Neural cell (in vitro differentiated cells): Measurements from ENCODE around the gene RTL9. TPM values are rescaled to one million over a fixed set of nuclear protein-coding genes. Genes with fewer than 3 reads are reported as not detected.

Source experiments
- H2AFZ ChIP-seq: fragments of 200-600, 300-800 bp; sonication (generic), shearing (Covaris generic); 2 replicates; pipeline ENCODE4 v1.6.0; 2014; ENCODE audit warnings: low read depth, mild to moderate bottlenecking, antibody characterized with exemption, low read length, moderate library complexity
- H3F3A ChIP-seq: fragments of 200-600 bp; shearing (Covaris generic); 2 replicates; pipeline ENCODE4 v1.6.1; 2016; ENCODE audit warnings: mild to moderate bottlenecking, moderate library complexity, mixed read lengths, antibody characterized with exemption, low read length; ENCODE audit not compliant: insufficient read depth, poor library complexity, severe bottlenecking
- H3K27ac ChIP-seq: fragments of 200-600, 300-800 bp; sonication (generic), shearing (Covaris generic); 2 replicates; pipeline ENCODE4 v1.5.1; 2014; ENCODE audit warnings: mild to moderate bottlenecking, low read length, moderate library complexity
- H3K27me3 ChIP-seq: fragments of 300-800, 200-600 bp; sonication (generic), shearing (Covaris generic); 2 replicates; pipeline ENCODE4 v1.6.0; 2014; ENCODE audit warnings: mild to moderate bottlenecking, low read depth, low read length, moderate library complexity; ENCODE audit not compliant: insufficient read depth
- H3K36me3 ChIP-seq: fragments of 300-800, 200-600 bp; sonication (generic), shearing (Covaris generic); 2 replicates; pipeline ENCODE4 v1.5.1; 2014; ENCODE audit warnings: mild to moderate bottlenecking, antibody characterized with exemption, low read length, moderate library complexity; ENCODE audit not compliant: insufficient read depth
- H3K4me2 ChIP-seq: fragments of 300-800, 200-600 bp; sonication (generic), shearing (Covaris generic); 2 replicates; pipeline ENCODE4 v1.6.0; 2014; ENCODE audit warnings: mild to moderate bottlenecking, low read length
- H3K4me3 ChIP-seq: fragments of 300-800, 200-600 bp; sonication (generic), shearing (Covaris generic); 2 replicates; pipeline ENCODE4 v1.5.1; 2014; ENCODE audit warnings: mild to moderate bottlenecking, low read length, moderate library complexity
- H3K79me2 ChIP-seq: fragments of 200-600 bp; shearing (Covaris generic); replicated peaks from 2 replicates; pipeline ENCODE4 v1.6.0; 2014; ENCODE audit warnings: mild to moderate bottlenecking, low read length, moderate library complexity; ENCODE audit not compliant: insufficient read depth
- H3K9ac ChIP-seq: fragments of 300-800, 200-600 bp; sonication (generic), shearing (Covaris generic); 2 replicates; pipeline ENCODE4 v1.6.1; 2016; ENCODE audit warnings: mild to moderate bottlenecking, low read length, mixed read lengths
- H3K9me2 ChIP-seq: fragments of 200-600 bp; shearing (Covaris generic); 2 replicates; pipeline ENCODE4 v1.6.1; 2016; ENCODE audit warnings: mild to moderate bottlenecking, low read length, mixed read lengths; ENCODE audit not compliant: insufficient read depth
- H3K9me3 ChIP-seq: fragments of 200-600, 300-800 bp; sonication (generic), shearing (Covaris generic); 2 replicates; pipeline ENCODE4 v1.6.1; 2016; ENCODE audit warnings: mild to moderate bottlenecking, mixed run types, low read length, moderate library complexity, mixed read lengths
- H4K20me1 ChIP-seq: fragments of 200-600 bp; shearing (Covaris generic); 2 replicates; pipeline ENCODE4 v1.6.1; 2016; ENCODE audit warnings: mild to moderate bottlenecking, mixed run types; ENCODE audit not compliant: insufficient read depth
- CTCF ChIP-seq: fragments of 450-650 bp; IDR thresholded peaks from 2 replicates; pipeline ENCODE4 v1.5.1; 2014; ENCODE audit warnings: antibody characterized with exemption, mild to moderate bottlenecking, moderate library complexity; ENCODE audit not compliant: poor library complexity, severe bottlenecking
- EP300 ChIP-seq: fragments of 450-650 bp; conservative IDR thresholded peaks from 2 replicates; pipeline ENCODE4 v1.6.1; 2014; ENCODE audit warnings: antibody characterized with exemption, mild to moderate bottlenecking, moderate library complexity; ENCODE audit not compliant: poor library complexity, severe bottlenecking
- EZH2 ChIP-seq: fragments of 200-600, 300-800 bp; shearing (Covaris generic), sonication (generic); IDR thresholded peaks from 2 replicates; pipeline ENCODE4 v1.6.1; 2014; ENCODE audit warnings: antibody characterized with exemption, low read length, borderline replicate concordance, mild to moderate bottlenecking; ENCODE audit not compliant: insufficient read depth, poor library complexity, severe bottlenecking
- MXI1 ChIP-seq: fragments of 450-650 bp; conservative IDR thresholded peaks from 2 replicates; pipeline ENCODE4 v1.6.1; 2014; ENCODE audit warnings: antibody characterized with exemption, mild to moderate bottlenecking; ENCODE audit not compliant: poor library complexity, severe bottlenecking
- POLR2AphosphoS5 ChIP-seq: IDR thresholded peaks from 2 replicates; pipeline ENCODE4 v1.6.1; 2012
- RAD21 ChIP-seq: fragments of 450-650 bp; conservative IDR thresholded peaks from 2 replicates; pipeline ENCODE4 v1.6.1; 2014; ENCODE audit warnings: antibody characterized with exemption, mild to moderate bottlenecking, moderate library complexity
- REST ChIP-seq: IDR thresholded peaks from 2 replicates; pipeline ENCODE4 v1.6.1; 2012; ENCODE audit warnings: borderline replicate concordance
- SMC3 ChIP-seq: fragments of 450-650 bp; conservative IDR thresholded peaks from 2 replicates; pipeline ENCODE4 v1.6.1; 2014; ENCODE audit warnings: antibody characterized with exemption, mild to moderate bottlenecking, moderate library complexity; ENCODE audit not compliant: poor library complexity
- TAF1 ChIP-seq: IDR thresholded peaks from 2 replicates; pipeline ENCODE4 v1.6.1; 2012; ENCODE audit warnings: low read depth
- polyA minus RNA-seq: library from RNA; depleted of rRNA, polyadenylated mRNA; stranded (reverse); fragments of >200 nt; gene quantifications from 2 replicates; pipeline ENCODE4 v1.2.3, GENCODE V29; 2014
- polyA plus RNA-seq: library from polyadenylated mRNA; depleted of rRNA; stranded (reverse); fragments of >200 nt; gene quantifications from 2 replicates; pipeline ENCODE4 v1.2.3, GENCODE V29; 2014

RTL9 gene
- polyA plus RNA-seq (0.56 and 0.58 TPM in 2 replicates), polyA minus RNA-seq (1.2 and 1.6 TPM in 2 replicates)

- TF ChIP-seq TAF1 (no peak), REST (no peak), SMC3 (no peak), POLR2AphosphoS5 (no peak), RAD21 (no peak), EP300 (no peak), MXI1 (no peak), CTCF (no peak), EZH2 (no peak)
- Histone ChIP-seq H3K4me2 (no peak within 1 kb of the TSS), H2AFZ (no peak within 1 kb of the TSS), H3K9ac (no peak within 1 kb of the TSS), H3K27ac (no peak within 1 kb of the TSS), H3F3A (no peaks in the 10 kb centered on the region), H3K36me3 (no peaks in the 10 kb centered on the region), H3K27me3 (no peaks in the 10 kb centered on the region), H4K20me1 (no peaks in the 10 kb centered on the region), H3K9me3 (no peaks in the 10 kb centered on the region), H3K79me2 (no peaks in the 10 kb centered on the region), H3K4me3 (no peak within 1 kb of the TSS), H3K9me2 (no peaks in the 10 kb centered on the region)
These were observed at the start of gene RTL9 for GRCh38 chrX:110358548-110358947. Gene RTL9, plus strand, starts transcription at chrX:110358848. Its CDS starts 91,770 bp downstream, at chrX:110450618.

- Histone ChIP-seq H3K4me3 (no peak overlapping the region), H3K9me2 (no peaks in the 10 kb centered on the region), H3K9me3 (no peaks in the 10 kb centered on the region), H3K27ac (no peak overlapping the region), H3K4me2 (no peak overlapping the region), H2AFZ (no peak overlapping the region), H3K36me3 (no peaks in the 10 kb centered on the region), H4K20me1 (no peaks in the 10 kb centered on the region), H3K27me3 (no peaks in the 10 kb centered on the region), H3K79me2 (no peaks in the 10 kb centered on the region), H3F3A (no peaks in the 10 kb centered on the region), H3K9ac (no peak overlapping the region)
- TF ChIP-seq RAD21 (no peak), EP300 (no peak), SMC3 (no peak), POLR2AphosphoS5 (no peak), EZH2 (no peak), TAF1 (no peak), REST (no peak), MXI1 (no peak), CTCF (no peak)
These were observed 48.5 kb upstream of the RTL9 start for GRCh38 chrX:110310000-110310790.
